D341Med (cell line): ENCODE results near the gene CAMSAP1.
A peak's percentile ranks its signal among the peaks of the same experiment; 100 is the strongest.

Source experiments
- DNase-seq: peaks from one replicate; pipeline ENCODE4 v3.0.0; 2012; ENCODE audit warnings: low spot score

The CAMSAP1 gene

GRCh38 chr9:135883410-135884089 lies 23.8 kb downstream of the CAMSAP1 start:
- DNase-seq = no peak

- no peak for DNase-seq
Observed at GRCh38 chr9:135882011-135882410, 25.3 kb downstream of the CAMSAP1 start.

GRCh38 chr9:135880438-135880837 lies 26.9 kb downstream of the CAMSAP1 start:
- DNase-seq = no peak

- no peak for DNase-seq
Observed at GRCh38 chr9:135879619-135880018, 27.7 kb downstream of the CAMSAP1 start.

- DNase-seq = no peak
Observed at GRCh38 chr9:135879237-135879601, 28.1 kb downstream of the CAMSAP1 start.

GRCh38 chr9:135878528-135879236 lies 28.7 kb downstream of the CAMSAP1 start:
- no peak for DNase-seq

- no peak for DNase-seq
Observed at GRCh38 chr9:135877791-135878527, 29.4 kb downstream of the CAMSAP1 start.

- DNase-seq = no peak
Observed at GRCh38 chr9:135876936-135877335, 30.4 kb downstream of the CAMSAP1 start.

GRCh38 chr9:135874859-135875258 lies 32.5 kb downstream of the CAMSAP1 start:
- no peak for DNase-seq

GRCh38 chr9:135869909-135870308 lies 37.4 kb downstream of the CAMSAP1 start:
- DNase-seq = no peak

- DNase-seq = no peak
Observed at GRCh38 chr9:135865531-135865930, 41.8 kb downstream of the CAMSAP1 start.

- peak; percentile 82 for DNase-seq
Observed at GRCh38 chr9:135864447-135865049, 42.8 kb downstream of the CAMSAP1 start.

GRCh38 chr9:135862809-135863208 lies 44.5 kb downstream of the CAMSAP1 start:
- no peak for DNase-seq

- DNase-seq = no peak
Observed at GRCh38 chr9:135858491-135859185, 48.7 kb downstream of the CAMSAP1 start.

GRCh38 chr9:135857843-135858242 lies 49.5 kb downstream of the CAMSAP1 start:
- no peak for DNase-seq

- no peak for DNase-seq
Observed at GRCh38 chr9:135857371-135857786, 50.0 kb downstream of the CAMSAP1 start.

- DNase-seq = no peak
Observed at GRCh38 chr9:135851748-135852147, 55.6 kb downstream of the CAMSAP1 start.

GRCh38 chr9:135850737-135851136 lies 56.6 kb downstream of the CAMSAP1 start:
- no peak for DNase-seq

GRCh38 chr9:135849181-135849580 lies 58.2 kb downstream of the CAMSAP1 start:
- DNase-seq = no peak

- DNase-seq = no peak
Observed at GRCh38 chr9:135848341-135849047, 58.9 kb downstream of the CAMSAP1 start.

- DNase-seq = no peak
Observed at GRCh38 chr9:135847833-135848232, 59.5 kb downstream of the CAMSAP1 start.
